HPDE6-E6E7 (cell line): ENCODE measurements around the gene ADD1.
A peak's percentile ranks its signal among the peaks of the same experiment; 100 is the strongest.
"Not testable (repeated sequence)": the region's sequence is repeated elsewhere in the genome, so short reads cannot be mapped to it uniquely, and the experiment has no call there.

Experiments
- DNase-seq: peaks from one replicate; pipeline ENCODE4 v3.0.0; 2011; ENCODE audit warnings: missing footprints; ENCODE audit errors: extremely low spot score

Gene ADD1

DNA sequence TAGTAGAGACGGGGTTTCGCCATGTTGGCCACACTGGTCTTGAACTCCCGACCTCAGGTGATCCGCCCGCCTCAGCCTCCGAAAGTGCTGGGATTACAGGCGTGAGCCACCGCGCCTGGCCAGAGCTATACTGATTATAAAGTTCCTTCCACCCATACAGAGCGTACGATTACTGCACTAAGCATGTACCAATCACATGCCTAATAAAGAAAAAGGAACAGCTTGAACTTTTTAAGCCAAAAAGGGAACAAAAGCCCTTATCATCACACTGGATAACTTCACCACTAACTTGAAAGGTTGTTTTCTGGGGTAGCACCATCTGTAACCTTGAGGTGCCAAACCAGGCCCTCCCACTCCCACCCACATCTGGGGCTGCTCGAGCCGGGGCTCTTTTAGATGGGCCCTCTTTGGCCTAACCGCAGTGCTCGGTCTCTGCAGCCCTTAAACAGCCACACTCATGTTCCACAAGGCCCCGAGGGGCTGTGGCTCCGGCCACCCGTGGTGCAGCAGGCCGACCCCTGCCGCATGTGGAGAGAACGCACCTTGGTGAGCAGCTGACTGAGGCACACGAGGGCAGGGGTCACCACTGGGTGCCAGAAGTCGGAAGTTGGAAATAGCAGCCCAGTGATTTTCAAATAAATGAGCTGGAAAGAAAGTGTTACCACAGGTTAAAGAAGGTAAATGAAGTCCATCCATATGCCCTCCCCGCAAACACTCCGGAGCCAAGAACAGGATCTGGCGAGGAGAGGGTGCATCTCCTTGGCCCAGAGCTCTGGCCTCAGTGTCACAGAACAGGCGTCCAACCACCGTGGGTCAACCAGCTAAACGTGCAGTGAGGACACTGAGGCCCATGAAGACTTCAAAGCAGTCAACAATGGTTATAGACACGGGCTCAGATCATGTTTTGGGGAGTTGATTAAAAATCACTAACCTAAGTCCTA is 101.2 kb downstream of the ADD1 start:
- no peak for DNase-seq

DNA sequence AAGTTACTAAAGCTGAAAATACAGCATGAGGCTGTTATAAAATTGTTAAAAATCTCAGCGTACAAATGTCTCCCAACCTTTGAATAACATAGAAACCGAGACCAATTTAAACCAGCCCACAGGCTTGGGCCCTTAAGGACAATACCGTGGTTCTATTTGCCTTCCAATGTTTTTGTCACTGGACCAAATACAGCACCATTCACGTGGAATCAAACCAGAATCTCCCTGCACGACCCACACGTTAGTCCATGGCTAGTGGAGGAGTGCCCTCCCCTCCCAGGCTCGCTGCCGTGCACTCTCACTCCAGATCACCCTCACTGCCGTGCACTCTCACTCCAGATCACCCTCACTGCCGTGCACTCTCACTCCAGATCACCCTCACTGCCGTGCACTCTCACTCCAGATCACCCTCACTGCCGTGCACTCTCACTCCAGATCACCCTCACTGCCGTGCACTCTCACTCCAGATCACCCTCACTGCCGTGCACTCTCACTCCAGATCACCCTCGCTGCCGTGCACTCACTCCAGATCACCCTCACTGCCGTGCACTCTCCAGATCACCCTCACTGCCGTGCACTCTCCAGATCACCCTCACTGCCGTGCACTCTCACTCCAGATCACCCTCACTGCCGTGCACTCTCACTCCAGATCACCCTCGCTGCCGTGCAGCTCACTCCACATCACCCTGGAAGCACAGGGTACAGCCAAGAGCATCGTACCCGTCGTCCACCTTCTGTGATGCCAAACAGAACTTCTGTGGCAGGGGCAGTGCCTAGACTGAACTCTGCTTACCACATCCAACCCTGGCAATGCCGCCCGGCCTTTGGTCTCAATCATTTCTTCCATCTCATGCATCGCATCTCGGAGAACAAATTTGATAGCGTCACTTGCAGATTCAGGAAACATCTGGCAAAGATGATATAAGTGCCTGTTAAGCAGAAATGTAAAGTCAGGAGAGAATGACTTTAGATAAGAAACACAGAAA is 102.3 kb downstream of the ADD1 start:
- not testable (repeated sequence) for DNase-seq

DNA sequence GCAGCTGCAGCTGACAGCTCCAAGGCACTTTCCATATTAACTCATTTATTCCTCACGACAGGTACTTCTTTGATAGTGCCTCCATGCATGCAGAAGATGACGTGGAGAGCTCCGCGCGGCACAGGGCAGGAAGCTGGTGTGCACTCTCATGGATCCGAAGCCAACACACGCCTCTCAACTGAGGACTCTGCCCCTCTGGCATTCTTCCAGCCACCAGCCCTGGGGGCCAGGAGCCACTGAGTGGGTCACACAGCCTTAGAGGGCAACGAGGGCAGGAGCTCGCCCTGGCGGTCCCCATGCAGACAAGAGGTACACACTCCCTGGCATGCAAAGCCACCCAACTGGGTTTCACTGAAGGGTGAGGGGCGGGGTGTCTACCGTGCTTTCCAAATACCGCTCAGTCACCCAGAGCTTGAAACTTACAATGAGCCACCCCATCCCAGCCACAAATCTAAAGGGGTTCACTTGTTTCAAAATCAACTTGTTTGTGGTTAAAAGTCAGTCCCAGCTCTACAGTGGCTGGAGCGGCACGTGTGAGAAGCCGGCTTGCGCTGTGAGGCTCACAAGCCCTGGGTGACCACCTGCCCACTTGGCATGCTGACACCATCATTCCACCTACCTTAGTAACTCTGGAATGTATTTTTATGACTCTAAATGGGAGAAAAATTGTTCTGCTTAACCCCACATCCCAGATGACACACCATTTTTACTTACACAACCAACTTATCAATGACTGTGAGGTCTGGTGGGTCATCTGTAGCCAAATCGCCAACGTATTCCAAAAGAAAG is 103.4 kb downstream of the ADD1 start:
- DNase-seq = no peak

DNA sequence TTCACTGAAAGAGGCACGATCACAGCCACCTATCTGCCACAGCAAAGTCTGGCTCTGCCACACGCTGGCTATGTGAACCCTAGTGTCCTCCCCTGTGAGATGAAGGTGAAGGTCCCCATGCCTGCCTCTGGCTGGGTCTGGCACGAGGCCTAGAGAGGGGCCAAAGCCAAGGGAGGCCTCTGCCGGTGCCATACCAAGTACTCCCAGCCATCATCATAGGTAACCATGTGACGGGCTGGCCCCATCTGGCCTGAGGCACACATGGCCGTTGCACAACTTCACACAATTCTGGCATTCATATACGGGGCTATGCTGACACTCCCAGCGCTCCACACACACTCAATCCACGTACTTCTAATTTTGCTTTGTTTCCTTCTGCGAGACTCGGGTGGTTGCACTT is 104.3 kb downstream of the ADD1 start:
- DNase-seq = no peak

DNA sequence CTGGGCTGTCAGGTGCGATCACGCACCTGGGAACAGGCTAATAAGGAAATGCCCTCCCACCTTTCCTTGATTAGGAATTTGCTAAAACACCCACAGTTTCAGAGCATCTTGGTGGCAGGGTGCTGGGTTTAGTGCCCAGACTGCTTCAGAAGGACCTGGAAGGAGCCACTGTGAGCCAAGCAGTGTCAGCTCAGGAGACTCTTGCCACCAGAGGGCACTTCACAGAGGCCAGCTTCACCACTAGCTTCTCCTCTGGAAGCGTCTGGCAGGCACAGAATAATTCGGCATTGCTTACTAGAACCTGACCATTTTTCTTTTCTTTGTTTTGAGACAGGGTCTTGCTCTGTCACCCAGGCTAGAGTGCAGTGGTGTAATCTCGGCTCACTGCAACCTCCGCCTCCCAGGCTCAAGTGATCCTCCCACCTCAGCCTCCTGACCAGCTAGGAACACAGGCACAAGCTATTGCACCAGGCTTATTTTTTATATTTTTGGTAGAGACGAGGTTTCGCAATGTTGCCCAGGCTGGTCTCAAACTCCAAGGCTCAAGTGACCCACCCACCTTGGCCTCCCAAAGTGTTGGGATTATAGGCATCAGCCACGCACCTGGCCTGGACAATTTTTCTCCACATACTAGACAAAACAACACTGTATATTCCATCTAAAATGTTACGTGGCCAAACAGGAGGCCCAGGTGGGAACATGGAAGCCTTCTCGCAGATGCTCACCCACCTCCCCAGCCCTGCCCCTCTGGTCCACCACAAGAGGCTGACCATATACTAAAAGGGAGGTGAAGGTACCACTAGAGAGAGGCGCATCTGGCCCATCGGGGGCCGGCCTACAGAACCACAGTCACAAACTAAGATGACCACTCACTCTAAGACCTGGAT is 105.5 kb downstream of the ADD1 start:
- DNase-seq = no peak

DNA sequence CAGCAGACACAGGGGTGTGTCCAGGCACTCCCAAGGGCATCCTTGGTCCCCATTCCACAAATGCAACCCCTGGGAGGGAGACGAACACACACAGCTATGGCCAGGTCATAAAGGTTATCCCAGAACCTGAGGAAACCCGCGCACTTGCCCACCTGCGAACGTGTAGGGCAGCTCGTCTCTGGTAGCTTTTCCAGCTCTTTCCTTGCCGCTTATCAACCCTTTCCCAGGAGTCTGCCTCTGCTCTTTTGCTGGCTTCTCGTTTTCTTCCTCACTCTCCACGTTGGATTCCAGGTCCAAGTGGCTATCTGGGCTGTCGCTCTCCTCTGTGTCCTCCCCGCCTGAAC is 106.1 kb downstream of the ADD1 start:
- DNase-seq = no peak

DNA sequence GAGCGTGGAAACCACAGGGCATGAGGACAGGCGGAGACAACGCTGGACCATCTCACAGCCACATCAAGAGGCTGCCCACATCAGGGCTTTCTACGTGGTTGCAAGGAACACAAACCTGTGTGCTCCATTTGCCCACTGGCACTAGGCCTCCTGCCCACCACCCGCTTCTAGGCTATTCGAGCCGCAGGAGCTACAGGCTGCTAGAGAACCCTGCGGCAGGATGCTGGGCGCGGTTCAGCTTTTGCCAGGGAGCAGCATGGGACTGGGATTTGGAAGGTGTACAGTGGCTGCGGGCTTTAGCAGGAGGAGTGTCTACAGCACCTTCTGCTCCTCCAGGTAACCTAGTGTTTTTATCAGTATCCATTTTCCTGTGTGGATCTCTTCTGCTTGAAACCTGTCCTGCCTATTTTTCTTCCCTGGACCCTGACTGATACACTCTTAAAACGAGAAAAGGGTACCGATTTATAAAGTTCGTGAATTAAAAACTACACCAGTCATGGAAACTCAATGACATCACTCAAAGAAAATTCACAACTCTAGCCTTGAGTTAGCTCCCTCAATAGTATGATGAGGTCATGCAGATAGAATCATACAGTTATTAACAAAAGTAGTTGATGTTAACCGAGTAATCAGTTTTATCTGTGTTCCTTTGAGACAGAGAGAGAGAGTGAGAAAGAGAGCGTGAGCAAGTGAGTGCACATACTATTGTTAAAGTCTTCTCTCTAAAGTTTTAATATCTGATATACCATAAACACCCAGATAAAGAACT is 106.8 kb downstream of the ADD1 start:
- DNase-seq = no peak

DNA sequence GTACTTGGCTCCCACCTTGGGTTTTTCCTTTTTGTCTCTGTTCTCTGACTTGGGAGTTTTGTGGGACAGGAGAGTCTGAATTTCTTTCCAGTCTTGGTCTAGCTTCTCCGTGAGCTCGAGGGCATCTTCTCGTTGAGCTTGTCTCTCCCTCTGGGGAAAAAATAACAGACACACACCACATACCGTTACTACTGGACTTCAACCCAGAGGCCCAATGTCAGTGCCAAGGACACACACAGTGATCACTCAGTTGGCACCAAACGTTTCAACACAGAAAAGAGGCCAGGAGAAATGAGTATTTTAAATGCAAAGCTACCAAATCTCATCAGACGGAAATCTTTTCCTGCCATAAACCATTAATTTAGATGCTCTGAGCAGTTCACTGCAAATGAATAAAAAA is 109.9 kb downstream of the ADD1 start:
- no peak for DNase-seq

DNA sequence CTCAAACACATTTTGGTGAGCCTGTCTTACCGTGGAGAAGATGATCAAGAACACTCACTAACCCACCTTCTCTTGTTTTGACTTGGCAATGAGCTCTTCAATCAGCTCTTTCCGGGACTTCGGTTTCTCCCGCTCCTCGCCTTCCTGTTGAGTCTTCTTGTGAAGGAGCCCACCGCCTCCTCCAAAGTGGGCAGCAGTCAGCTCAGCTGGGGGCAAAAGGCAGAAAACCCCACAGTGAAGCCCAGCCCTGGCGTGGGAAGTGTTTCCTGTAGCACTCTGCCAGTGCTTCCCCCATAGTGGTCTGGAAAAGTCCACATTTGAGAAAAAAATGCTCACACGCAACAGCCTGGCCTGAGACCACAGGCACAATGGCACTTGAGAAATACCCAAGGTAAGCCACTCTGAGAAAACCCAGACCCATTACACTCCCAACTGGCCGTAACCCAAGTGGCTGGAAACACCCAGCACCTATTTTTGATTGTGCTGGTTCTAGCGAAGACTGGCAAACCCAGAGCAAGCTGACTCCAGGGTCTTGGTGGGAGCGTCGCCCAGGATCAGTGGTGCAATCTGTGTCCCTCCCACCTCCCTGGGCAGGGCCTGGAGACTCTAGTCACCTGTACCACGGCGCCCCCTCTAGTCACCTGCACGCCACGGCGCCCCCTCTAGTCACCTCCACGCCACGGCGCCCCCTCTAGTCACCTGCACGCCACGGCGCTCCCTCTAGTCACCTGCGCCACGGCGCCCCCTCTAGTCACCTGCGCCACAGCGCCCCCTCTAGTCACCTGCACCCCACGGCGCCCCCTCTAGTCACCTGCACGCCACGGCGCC is 110.9 kb downstream of the ADD1 start:
- no peak for DNase-seq

DNA sequence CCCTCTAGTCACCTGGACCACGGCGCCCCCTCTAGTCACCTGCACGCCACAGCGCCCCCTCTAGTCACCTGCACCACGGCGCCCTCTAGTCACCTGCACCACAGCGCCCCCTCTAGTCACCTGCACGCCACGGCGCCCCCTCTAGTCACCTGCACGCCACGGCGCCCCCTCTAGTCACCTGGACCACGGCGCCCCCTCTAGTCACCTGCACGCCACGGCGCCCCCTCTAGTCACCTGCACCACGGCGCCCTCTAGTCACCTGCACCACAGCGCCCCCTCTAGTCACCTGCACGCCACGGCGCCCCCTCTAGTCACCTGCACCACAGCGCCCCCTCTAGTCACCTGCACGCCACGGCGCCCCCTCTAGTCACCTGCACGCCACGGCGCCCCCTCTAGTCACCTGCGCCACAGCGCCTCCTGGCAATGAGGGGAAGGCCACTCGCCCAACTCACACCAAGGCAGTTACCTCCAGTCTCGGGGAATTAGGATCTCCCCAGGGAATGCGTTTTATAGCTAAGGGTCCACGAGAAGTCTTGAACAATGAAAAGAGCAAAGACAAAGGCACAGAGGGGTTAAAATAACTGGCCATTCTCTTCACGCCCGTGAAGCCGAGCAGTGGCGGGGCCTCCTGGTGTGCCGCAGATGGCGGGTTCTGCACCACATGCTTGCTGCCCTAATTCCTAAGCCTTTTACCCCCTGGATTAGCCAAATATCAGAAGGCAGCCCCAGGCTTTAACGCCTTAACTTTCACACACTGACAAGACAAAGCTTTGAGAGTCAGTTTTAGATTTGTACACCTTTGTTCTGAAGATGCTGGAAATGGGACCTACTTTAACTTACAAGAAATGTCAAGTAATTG is 111.8 kb downstream of the ADD1 start:
- DNase-seq = not testable (repeated sequence)

DNA sequence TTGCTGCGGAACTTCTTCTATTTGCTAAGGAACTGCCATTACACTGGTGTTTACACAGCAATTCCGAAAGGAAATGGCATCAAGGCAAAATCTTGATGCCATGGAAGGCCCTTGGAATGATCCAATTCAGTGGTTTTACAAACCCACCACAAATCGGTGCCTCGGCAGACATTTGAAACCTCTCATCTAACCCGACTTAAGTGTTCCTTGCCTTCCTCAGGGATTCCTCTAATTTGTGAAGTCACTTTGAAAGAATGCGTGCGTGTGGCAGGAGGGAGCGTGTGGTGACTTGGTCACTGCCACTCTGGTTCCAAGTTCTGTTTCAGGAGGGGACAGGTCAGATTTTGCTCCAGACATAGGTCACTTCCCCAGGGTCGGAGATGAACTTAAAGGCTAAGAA is 114.8 kb downstream of the ADD1 start:
- no peak for DNase-seq

DNA sequence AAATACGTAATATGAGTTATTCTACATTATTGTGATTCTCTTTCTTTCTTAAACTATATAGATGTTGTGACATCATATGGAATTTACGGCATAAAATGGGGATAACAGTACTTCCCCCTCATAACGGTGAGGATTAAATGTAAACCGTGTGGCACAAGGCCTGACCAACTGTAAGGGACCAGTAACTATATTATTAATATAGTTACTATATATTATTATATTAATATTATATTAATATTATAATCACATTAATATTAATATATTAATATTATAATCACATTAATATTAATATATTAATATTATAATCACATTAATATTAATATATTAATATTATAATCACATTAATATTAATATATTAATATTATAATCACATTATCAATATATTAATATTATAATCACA is 116.8 kb downstream of the ADD1 start:
- not testable (repeated sequence) for DNase-seq

DNA sequence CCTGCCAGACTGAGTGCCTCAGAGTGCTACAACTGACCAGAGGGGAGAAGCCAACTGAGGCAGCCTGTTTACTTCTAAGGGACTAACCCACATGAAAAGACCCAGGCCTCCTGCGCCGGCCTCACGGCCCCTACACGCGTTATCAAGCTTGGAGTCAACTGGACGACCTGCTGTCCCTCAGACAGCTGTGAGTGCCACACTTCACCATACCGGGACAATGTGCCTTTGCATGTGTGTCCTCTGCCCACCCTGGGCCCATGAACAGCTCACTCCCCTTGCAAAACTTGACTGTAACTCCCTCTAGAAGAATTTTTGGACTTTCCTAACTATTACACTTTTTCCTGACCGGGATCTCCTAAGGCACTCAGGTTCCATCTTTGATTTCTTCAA is 117.8 kb downstream of the ADD1 start:
- no peak for DNase-seq

DNA sequence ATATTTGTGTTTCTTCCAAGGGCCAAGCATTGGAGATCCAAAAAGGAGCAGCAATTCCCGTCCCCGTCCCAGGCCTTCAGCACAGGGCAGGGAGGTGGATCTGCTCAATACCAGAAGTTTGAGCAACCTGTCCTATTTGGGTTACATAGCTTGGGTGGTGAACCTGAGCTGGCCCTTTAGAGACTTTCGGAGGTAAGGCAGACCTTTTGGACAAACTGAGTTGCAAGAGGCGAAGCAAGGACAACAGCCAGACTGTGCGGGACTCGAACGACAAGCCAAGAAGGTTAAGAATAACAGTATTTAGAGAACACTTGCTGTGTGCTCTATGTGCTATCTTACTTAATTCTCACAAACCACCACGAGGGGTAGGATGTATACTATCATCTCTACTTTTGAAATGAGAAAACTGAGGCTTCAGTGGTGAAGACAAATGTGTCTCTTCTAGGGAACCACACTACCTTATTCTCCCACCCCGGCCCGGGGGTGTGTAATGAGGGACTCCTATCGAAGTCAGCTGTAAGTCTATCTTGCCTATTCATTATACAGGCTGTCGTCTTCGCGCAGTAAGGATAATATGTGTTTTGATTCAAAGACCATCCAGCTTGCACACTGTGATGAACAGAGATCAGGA is 118.3 kb downstream of the ADD1 start:
- no peak for DNase-seq

DNA sequence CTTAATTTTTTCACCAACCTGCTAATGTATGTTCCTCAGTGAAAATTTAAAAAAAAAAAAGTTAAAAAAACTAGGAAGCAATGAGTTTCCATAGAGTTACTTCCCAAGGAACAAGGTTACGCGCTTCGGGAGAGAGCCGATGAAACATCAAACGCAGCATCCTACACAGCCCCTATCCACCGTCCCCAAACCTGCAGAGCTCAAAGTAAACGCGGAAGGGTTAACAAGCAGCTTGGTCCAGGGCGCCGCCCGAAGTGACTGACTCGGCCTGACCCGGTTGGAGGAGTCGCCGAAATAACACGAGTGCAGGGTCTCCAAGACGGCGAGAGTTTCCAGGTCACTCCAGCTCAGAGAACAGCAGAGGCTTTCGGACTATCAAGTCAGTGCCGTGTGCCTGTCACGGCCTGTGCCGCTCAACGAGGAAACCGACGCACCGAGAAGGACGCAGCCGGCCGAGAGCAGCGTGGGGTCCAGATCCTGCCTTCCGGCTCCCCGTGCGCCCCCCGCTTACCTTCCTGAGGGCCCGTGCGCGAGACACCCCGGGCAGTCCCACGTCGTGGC is 119.0 kb downstream of the ADD1 start:
- DNase-seq = no peak

DNA sequence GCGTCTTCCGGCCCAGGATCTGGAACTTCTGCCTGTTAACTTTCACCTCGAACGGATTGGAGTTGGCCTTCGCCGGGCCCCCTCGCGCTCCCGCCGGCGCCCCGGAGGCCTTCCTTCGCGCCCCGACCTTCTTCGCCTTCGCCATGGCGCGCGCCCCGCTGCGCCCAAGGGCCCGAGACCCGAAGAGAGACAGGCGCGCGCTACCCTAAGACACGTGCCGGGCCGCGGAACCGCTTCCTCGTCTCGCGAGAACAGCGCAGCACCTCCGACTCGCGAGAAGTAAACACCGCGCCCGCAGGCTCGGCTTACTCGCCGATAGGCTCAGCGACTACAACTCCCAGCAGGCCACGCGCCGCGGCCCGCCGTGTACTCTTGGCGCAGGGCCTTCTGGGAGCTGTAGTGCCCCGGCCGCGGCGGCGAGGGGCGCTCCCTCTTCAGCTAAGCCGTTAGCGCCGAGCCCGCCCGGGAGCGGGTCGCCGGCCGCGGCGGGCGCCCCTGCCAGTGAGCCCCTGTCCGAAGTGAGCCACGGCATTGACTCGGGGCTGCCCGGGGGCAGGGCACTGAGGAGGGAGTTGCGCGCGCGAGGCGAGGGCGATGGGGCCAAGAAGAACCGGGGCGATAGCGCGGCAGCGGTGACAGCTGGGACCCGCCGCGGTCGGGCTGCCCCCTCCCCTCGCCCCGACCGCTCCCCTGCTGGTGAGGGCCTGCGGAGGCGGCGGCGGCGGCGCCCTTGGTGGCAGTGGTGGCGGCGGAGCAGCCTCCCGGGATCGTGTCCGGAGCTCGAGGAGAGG is 119.7 kb downstream of the ADD1 start, which contains the start of the genes GRK4 and NOP14:
GRK4 (plus strand) TSS at position 397 of the 791 bp plus-strand sequence. CDS start 500 bp downstream, outside the sequence.
NOP14 (minus strand) TSS at position 232 of the 791 bp plus-strand sequence; CDS start at position 145, 87 bp downstream.
- DNase-seq = peak; percentile 97
